ENCODE measurements around the gene HSH2D. TPM values are rescaled to one million over a fixed set of nuclear protein-coding genes. Genes with fewer than 3 reads are reported as not detected.

HSH2D gene
- total RNA-seq, 1 experiment from 2014 or later: 10.9 TPM

DNA sequence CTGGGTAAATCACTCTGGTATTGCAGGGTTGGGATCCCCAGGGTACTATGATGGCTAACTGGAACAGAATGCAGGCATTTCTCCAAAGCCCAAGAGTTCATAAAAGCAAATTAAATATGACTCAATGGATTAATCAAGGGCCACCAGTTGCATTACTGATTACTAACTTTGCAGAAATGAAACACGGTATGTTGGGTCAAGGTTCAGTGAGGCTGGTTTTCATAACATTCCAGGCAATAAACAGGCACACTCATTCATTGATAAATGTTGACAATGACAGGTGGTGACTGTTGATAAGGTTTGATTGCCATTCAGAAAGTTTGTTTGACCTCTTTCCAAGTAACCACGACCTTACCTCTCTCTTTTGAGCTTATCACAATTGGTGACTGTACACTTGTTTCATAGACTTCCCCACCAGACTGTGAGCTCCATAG is 53.7 kb downstream of the HSH2D start:
- Histone ChIP-seq H3K79me2 (ENCODE audit: low read depth) (peaks cover 22% of the 10 kb centered on the region), H3K9me3 (ENCODE audit: insufficient read depth, low read depth) (no peaks in the 10 kb centered on the region), H3K4me3 (peak overlapping the region; percentile 77), H3K4me1 (replicated peaks; ENCODE audit: insufficient read depth) (peaks cover 25% of the 10 kb centered on the region), H2AFZ (peak overlapping the region; percentile 89), H4K20me1 (ENCODE audit: insufficient read depth) (0 out of 2 replicates have a peak, but pooled peaks cover 7% of the 10 kb centered on the region), H3K27me3 (ENCODE audit: insufficient read depth, low read depth) (no peaks in the 10 kb centered on the region), H3F3A (ENCODE audit: insufficient read depth, low read depth) (peaks cover 23% of the 10 kb centered on the region; the same call in 1 of the 2 replicates), H3K27ac (peak overlapping the region; percentile 52), H3K36me3 (ENCODE audit: low read depth) (0 out of 2 replicates have a peak, but pooled peaks cover 2% of the 10 kb centered on the region), H3K9me2 (ENCODE audit: insufficient read depth) (no peaks in the 10 kb centered on the region), H3K4me2 (peak overlapping the region; percentile 89)
- intact Hi-C loops (cut with micrococcal nuclease; ENCODE audit: unreplicated experiment): no loop called here
- ChIA-PET CTCF (interaction anchor here (1.4 kb wide), 1 partner anchor 12 kb away, joined by 8 read pairs; the partner anchor contains the start of gene FAM32A), POLR2A (ENCODE audit: unreplicated experiment) (interaction anchor here (0.5 to 1.2 kb wide), 4 partner anchors 12 to 1112 kb away, joined by 3 to 20 read pairs (median 4); partner anchors contain the start of gene FAM32A)
- TF ChIP-seq EZH2 (IDR thresholded peaks at IDR 0.05; ENCODE audit: low read depth): no peak
- TF ChIP-seq, protein P1, sequence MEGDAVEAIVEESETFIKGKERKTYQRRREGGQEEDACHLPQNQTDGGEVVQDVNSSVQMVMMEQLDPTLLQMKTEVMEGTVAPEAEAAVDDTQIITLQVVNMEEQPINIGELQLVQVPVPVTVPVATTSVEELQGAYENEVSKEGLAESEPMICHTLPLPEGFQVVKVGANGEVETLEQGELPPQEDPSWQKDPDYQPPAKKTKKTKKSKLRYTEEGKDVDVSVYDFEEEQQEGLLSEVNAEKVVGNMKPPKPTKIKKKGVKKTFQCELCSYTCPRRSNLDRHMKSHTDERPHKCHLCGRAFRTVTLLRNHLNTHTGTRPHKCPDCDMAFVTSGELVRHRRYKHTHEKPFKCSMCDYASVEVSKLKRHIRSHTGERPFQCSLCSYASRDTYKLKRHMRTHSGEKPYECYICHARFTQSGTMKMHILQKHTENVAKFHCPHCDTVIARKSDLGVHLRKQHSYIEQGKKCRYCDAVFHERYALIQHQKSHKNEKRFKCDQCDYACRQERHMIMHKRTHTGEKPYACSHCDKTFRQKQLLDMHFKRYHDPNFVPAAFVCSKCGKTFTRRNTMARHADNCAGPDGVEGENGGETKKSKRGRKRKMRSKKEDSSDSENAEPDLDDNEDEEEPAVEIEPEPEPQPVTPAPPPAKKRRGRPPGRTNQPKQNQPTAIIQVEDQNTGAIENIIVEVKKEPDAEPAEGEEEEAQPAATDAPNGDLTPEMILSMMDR (conservative IDR thresholded peaks at IDR 0.05): no peak
- DNase-seq: peak in 1 of 2 experiments; percentile 92
- no TSS peak for BruUV-seq (replicated peaks)

DNA sequence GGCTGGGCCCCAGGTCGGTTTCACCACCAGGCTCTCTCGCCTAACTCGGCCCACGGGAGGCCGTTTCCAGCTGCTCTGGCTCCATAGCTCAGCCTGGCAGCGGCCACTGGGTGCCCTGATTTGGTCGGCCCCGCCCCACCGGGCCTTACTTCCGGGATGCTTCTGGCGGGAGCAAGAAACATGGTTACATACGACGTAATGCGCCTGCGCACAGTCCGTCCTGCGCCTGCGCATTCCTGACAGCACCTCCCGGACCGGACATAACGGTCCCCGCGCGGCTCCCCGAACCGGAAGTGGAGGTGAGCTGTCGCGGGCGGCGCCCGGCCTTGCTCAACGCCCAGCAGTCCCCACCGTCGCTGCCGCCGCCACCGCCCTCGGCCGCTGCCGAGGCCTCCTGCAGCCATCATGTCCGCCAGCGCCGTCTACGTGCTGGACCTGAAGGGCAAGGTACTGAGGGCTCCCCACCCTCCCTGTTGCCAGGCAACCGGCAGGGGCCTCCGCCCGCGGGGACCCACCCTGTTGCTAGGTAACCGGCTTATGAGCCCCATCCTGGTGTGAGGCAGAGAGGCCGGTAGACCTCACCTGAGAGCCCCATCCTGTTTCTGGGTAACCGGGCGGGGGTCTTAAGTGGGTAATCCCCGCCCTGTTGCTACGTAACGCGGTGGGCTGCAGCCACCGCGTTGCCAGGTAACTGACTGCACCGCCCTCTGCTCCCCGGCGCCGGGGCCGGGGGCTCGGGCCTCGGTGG is 54.3 kb downstream of the HSH2D start, which contains the start of gene AP1M1:
AP1M1 (plus strand) TSS at position 290 of the 748 bp plus-strand sequence; CDS start at position 406, 116 bp downstream.
- Histone ChIP-seq H3K9me2 (ENCODE audit: insufficient read depth) (no peaks in the 10 kb centered on the region), H4K20me1 (ENCODE audit: insufficient read depth) (0 out of 2 replicates have a peak, but pooled peaks cover 7% of the 10 kb centered on the region), H2AFZ (peak within 1 kb of the TSS; percentile 89), H3K36me3 (ENCODE audit: low read depth) (no peaks in the 10 kb centered on the region; the same call in 1 of the 2 replicates), H3K4me2 (peak within 1 kb of the TSS; percentile 89), H3K27ac (peak within 1 kb of the TSS; percentile 52), H3K9me3 (ENCODE audit: insufficient read depth, low read depth) (no peaks in the 10 kb centered on the region), H3K4me1 (replicated peaks; ENCODE audit: insufficient read depth) (peaks cover 25% of the 10 kb centered on the region), H3K79me2 (ENCODE audit: low read depth) (peaks cover 22% of the 10 kb centered on the region), H3K4me3 (peak within 1 kb of the TSS; percentile 77), H3K27me3 (ENCODE audit: insufficient read depth, low read depth) (no peaks in the 10 kb centered on the region), H3F3A (ENCODE audit: insufficient read depth, low read depth) (peaks cover 21% of the 10 kb centered on the region; the same call in 1 of the 2 replicates)
- no TSS peak for BruUV-seq (replicated peaks)
- ChIA-PET POLR2A (ENCODE audit: unreplicated experiment) (interaction anchor here (0.5 to 1.2 kb wide), 6 partner anchors 12 to 1111 kb away, joined by 3 to 20 read pairs (median 4); partner anchors contain the start of gene FAM32A), CTCF (interaction anchor here (0.5 to 1.4 kb wide), 2 partner anchors 13 to 16 kb away, joined by 3 to 8 read pairs; partner anchors contain the start of gene FAM32A)
- TF ChIP-seq EZH2 (IDR thresholded peaks at IDR 0.05; ENCODE audit: low read depth): no peak
- TF ChIP-seq, protein P1 (conservative IDR thresholded peaks at IDR 0.05): no peak
- DNase-seq: peak; percentile 95 to 99
- intact Hi-C loops (cut with micrococcal nuclease; ENCODE audit: unreplicated experiment): no loop called here

DNA sequence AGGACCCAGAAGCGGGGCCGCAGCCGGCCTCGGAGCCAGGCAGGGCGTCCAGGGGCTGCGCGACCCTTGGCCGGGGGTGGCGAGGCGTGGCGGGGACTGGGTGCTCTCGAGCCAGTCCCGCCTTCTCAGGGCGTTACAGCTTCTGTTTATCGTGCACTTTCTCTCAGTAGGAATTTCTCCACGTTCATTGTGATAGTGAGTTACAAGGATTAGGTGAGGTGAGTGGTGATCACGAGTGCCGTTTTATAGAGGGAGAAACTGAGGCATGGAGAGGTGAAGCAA is 54.8 kb downstream of the HSH2D start:
- peaks cover 20% of the 10 kb centered on the region; the same call in 1 of the 2 replicates for H3F3A ChIP-seq (ENCODE audit: insufficient read depth, low read depth)
- no peaks in the 10 kb centered on the region for H3K9me2 ChIP-seq (ENCODE audit: insufficient read depth)
- H4K20me1 ChIP-seq (ENCODE audit: insufficient read depth): 0 out of 2 replicates have a peak, but pooled peaks cover 7% of the 10 kb centered on the region
- TF ChIP-seq, protein P1 (conservative IDR thresholded peaks at IDR 0.05): no peak
- no peak for TF ChIP-seq EZH2 (IDR thresholded peaks at IDR 0.05; ENCODE audit: low read depth)
- H3K9me3 ChIP-seq (ENCODE audit: insufficient read depth, low read depth): no peaks in the 10 kb centered on the region
- ChIA-PET POLR2A (ENCODE audit: unreplicated experiment) (interaction anchor here (0.6 to 1.2 kb wide), 4 partner anchors 13 to 784 kb away, joined by 3 to 20 read pairs (median 6); partner anchors contain the start of gene FAM32A), CTCF (interaction anchor here (0.5 to 1.4 kb wide), 2 partner anchors 13 to 16 kb away, joined by 3 to 8 read pairs; partner anchors contain the start of gene FAM32A)
- H3K27me3 ChIP-seq (ENCODE audit: insufficient read depth, low read depth): no peaks in the 10 kb centered on the region
- H3K79me2 ChIP-seq (ENCODE audit: low read depth): peaks cover 22% of the 10 kb centered on the region
- peak overlapping the region; percentile 89 for H3K4me2 ChIP-seq
- no peak overlapping the region for H3K27ac ChIP-seq
- peak overlapping the region; percentile 89 for H2AFZ ChIP-seq
- peak overlapping the region; percentile 77 for H3K4me3 ChIP-seq
- peaks cover 25% of the 10 kb centered on the region for H3K4me1 ChIP-seq (replicated peaks; ENCODE audit: insufficient read depth)
- no peak for DNase-seq
- intact Hi-C loops (cut with micrococcal nuclease; ENCODE audit: unreplicated experiment): no loop called here
- no peaks in the 10 kb centered on the region; the same call in 1 of the 2 replicates for H3K36me3 ChIP-seq (ENCODE audit: low read depth)
- no TSS peak for BruUV-seq (replicated peaks)

All from PC-9 (cell line).